GM19395 (cell line): ENCODE data around the gene NAAA.
A peak's percentile ranks its signal among the peaks of the same experiment; 100 is the strongest.
"Not testable (repeated sequence)": the region's sequence is repeated elsewhere in the genome, so short reads cannot be mapped to it uniquely, and the experiment has no call there.

ENCODE experiments used
- ATAC-seq: cut with Tn5 transposase; IDR thresholded peaks from one replicate; pipeline ENCODE4 v1.9.1; 2021; ENCODE audit warnings: mild to moderate bottlenecking, moderate library complexity; ENCODE audit not compliant: unreplicated experiment

NAAA gene

DNA sequence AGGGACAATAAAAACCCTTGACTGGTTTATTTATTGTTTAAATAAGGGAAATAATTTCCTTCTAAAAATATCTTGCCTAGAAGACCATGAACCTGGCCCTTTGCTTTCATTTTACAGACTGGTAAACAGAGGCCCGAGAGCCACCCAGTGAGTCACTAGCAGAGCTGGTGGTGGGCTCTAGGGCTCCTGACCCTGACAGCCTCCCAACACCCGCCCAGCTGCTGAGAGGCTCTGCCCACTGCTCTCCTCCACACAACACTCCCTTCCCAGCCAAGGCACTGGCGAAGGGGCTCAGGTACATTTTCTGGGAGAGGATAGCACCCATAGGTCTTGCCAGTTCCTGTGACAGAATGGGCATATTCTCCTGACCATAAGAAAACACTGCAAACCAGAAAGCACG is 20.5 kb downstream of the NAAA start:
- ATAC-seq, result no peak

DNA sequence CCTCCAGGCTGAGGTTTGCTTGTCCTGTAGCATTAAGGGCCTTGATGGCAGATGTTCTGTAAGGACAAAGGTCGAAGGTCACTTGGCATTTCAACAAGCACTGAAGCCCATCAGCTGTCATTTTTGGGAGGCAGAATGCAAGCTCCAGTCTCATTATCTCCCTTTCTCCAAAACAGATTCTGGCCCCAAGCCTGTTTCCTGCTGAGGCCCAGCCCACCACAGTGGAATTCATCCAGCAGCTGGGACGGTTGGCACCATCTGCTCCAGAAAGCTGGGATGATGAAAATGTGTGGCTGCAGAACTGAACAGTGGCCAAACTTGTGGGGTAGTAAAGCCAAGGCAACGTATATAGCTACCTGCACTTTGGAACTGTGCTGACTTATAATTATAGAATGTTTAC is 20.9 kb downstream of the NAAA start:
- ATAC-seq, result no peak

DNA sequence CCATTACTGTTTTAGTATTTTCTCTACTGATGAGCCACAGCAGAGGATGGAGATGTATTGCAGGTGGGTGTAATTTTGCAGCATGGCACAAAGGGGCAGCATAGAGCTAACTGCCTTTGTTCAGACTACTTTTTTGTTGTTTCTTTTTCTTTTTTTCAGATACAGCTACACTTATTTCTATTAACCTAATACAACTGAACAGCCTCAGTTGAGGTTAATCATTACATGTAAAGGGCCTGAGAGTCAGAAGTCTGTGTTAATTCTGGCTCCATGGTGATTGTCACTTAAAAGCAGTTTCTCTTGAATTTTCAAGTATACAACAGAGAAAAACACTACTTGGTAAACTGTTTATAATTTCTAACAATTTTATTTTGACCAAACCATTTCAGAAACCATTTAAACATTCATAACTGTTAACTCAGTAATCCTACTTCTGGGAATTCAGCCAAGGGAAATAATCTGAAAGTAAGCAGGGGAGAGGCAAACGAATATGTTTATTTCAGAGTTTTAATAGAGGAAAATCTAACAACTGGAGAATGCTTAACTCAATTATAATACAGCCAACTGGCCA is 24.6 kb downstream of the NAAA start:
- ATAC-seq, result peak; percentile 77

DNA sequence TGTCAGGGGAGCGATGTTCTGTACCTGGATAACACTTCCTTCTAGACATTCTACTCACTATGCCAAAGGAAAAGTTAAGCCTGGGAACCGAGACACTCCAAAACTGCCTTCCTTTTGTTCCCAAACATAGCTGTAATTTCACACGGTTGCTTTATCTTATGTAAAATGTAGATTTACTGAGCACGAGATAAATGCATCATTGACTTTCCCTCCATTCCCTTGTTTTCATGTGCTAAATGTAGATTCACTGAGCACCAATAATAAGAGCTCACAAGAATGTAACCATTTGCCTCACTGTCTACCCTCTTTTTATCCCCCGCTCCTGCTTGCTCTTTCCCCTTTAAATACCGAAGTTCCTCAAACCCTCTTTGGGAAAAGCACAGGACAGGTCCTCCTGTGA is 27.8 kb downstream of the NAAA start:
- no peak for ATAC-seq

DNA sequence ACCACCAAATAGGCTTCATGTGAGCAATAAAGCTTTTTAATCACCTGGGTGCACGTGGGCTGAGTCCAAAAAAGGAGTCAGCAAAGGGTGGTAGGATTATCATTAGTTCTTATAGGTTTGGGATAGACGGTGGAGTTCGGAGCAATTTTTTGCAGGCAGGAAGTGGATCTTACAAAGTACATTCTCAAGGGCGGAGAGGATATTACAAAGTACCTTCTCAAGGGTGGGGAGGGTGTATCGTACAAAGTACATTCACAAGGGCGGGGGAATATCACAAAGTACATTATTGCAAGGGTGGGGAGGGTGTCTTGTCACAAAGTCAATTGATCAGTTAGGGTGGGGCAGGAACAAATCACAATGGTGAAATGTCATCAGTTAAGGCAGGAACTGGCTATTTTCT is 30.0 kb downstream of the NAAA start:
- ATAC-seq, result not testable (repeated sequence)

DNA sequence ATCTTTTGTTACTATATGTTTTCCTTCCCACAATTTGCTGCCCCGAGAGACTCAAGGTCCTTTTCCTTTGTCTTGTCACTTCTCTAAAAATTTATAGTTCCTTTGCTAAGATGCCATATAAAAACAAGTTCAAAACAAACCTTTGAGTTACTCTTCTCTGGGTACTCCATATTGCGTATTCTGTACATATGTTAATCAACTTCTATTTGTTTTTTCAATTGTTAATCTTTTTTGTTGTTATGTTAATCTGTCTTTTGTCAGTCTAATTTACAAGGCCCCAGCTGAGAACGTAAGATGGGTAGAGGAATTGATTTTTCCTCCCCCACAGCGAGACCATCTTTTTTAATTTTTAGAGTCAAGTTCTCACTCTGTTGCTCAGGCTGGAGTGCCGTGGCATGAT is 31.4 kb downstream of the NAAA start:
- no peak for ATAC-seq

DNA sequence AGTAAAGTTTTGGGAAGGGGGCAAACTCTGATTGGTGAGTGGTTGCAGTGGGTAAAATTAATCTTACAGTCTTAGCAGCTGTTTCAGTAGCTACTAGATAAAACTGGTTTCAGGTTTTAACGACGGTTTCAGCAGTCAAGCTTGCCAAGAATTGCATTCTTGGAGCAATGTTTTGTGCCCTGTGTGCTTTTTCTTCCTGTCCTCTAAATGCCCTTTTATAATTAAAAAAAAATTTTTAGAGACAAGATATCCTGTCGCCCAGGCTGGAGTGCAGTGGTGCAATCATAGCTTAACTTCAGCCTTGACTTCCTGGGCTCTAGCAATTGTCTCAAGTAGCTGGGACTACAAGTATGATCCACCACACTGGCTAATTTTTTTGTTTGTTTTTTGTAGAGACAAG is 32.3 kb downstream of the NAAA start:
- no peak for ATAC-seq

DNA sequence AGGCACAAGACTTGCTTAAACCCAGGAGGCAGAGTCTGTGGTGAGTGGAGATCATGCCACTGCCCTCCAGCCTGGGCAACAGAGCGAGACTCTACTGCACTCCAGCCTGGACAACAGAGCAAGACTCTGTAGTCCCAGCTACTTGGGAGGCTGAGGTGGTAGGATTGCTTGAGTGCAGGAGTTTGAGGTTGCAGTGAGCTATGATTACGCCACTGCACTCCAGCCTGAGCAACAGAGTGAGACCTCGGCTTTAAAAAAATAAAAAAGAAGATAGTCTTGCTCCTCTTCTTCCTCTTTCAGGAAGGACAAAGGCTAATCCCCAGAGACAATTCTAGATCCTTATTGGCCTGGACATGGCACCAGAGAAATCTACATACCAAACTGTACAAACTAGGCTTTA is 32.8 kb downstream of the NAAA start:
- no peak for ATAC-seq

DNA sequence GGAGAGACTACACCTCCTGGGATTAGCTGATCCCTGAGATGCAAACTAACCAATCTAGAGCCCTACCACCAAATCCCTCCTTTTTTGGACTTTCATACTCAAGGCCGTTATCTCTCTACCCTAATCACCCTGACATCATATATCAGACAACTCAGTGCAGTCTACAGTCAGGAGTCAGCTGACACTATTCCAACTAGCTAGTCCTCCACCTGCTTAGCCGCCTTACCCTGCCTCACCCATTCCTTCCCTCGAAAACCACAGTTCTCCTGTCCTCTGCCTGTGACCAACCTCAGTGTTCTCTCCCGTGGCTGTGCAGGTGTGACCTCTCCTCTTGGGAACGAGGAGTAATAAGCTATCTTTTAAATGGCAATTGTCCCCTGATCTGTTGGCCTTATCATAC is 36.7 kb downstream of the NAAA start:
- no peak for ATAC-seq

DNA sequence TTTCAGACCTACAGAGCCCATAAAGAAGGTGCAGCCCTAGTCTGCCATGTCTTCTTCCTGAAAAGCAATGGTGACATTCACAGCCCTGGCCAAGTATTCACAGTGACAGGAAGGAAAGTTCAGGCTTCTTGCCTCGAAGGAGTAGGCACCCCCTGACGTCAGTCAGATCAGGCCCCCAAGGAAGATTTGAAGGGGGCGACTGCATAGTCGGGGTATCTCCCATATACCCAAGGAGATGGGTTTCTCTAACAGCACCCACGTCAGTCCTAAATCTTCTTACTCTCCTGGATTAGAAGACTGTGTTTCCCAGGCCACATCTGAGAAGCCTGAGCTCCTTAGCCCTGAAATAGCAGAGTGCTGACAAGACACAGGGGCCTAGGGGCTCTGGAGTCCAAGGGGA is 38.5 kb downstream of the NAAA start, which contains the start of gene PPEF2:
PPEF2 (minus strand) TSS at position 101 of the 400 bp plus-strand sequence. CDS start 6,127 bp downstream, outside the sequence.
- ATAC-seq, result no peak

DNA sequence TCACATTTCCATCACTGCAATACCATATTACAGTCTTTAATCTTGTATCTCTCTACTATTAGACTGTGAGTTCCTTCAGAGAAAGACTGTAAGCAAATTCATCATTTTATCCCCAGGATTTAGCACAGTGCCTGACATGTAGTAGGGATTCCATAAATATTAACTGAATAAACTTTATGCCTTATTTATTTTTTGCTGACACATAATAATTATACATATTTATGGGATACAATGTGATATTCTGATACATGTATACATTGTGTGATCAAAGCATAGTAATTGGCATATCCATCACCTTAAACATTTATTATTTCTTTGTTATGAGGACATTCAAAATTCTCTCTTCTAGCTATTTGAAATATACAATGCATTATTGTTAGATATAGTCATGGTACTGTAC is 42.3 kb downstream of the NAAA start:
- no peak for ATAC-seq

DNA sequence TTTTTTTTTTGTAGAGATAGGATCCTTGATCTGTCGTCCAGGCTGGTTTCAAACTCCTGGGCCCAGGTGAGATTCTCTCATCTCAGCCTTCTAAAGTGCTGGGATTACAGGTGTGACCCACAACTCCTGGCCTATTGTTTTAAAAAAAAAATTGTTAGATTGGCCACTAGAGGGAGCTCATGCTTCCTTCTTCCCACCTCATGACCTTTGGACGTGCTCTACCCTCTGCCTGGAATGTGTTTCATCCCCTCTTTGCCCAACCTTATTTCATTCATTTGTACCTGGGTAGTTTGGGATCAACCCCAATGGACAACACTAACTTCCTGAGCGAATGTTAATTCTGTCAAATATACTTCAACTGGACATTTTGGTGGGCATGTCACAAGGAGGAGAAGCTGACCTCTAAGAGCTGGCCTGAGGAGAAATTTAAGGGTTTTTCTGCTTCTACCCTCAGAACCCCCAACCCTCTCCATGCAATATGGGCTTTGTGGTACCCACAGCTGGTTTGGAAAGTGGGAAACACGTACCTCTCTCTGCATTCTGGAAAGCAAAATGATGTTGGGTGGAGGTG is 45.0 kb downstream of the NAAA start:
- ATAC-seq, result peak; percentile 77

DNA sequence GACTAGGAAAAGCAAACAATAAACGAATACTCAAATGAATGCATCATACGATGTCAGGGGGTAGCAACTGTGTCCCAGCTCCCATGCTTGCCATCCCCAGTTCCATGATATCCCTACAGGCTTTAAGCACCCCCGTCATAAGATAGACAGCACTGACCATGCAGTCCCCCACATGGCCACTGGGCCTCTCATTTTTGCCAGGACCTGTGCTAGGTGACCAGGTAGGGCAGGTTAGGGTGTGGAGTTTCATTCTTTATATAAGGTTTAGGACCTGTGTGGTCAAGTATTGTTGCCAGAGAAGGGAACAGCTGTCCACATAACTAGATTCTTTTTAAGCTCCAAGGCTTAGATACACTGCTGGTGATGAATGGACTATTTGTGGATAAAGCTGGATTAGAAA is 48.3 kb downstream of the NAAA start:
- ATAC-seq, result no peak

DNA sequence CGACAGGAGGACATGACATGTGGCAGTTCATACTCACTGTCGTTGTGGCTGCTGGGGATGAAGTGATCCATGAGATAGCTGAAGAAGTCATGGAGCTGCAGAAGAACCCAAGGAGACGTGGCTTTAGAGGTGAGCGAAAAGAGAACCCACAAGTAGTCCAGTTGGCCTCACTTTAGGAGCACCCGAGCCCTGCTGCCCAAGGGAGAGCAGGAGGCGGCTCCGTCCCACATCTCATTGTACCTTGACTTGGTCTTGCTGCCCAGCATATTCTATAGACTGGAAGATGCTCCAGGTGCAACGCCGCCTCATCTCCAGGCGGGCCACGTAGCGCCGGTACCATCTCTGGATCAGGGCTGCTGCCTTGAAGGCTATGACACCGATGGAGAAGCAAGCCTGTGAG is 49.2 kb downstream of the NAAA start:
- ATAC-seq, result no peak

DNA sequence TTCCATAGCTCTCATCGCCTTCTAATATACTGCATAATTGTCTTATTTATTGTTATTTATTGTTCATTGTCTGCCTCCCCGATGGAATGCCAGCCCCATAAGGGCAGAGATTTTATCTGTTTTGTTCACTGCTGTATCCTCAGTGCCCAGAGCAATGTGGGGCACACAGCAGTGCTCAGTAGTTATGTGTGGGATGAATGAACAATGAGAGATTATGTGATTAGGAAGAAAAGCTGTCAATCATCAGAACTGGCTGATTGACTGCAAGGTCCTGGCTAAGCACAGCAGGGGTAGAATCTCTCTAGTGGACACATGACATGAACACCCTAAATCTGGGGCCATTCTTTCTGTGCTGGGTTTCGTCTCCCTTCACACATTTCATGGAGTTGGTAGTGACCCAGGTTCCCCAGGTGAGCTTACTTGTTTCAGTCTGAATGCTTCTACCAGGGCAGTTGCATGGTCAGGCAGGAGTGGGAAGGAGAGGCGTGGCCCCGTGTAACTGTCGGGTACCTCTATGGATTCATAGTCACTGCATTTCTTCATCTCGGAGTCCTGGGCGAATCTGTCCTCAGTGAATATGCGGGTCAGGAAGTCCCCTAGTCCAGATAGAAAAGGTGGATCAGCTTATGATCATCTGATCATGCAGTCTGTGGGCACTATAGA is 51.1 kb downstream of the NAAA start:
- no peak for ATAC-seq

DNA sequence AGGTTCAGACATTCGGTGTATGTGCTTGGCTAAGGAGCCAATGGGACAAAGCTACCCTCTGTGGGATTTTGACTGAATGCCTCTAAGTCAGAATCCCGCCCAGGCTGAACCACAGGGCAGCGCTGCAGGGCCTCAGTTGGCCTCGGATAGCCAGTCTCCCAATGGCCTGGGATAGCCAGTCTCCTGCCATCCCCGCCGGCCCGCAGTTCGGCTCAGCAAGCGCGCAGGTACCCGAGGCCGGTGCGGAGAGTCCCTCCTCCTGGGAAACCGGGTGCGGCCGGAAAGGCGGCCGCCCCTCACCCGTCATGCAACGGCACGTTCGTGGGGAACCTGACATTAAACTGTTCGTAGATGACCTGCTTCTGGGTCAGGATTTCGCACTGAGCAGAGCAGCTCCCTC is 54.7 kb downstream of the NAAA start:
- no peak for ATAC-seq

DNA sequence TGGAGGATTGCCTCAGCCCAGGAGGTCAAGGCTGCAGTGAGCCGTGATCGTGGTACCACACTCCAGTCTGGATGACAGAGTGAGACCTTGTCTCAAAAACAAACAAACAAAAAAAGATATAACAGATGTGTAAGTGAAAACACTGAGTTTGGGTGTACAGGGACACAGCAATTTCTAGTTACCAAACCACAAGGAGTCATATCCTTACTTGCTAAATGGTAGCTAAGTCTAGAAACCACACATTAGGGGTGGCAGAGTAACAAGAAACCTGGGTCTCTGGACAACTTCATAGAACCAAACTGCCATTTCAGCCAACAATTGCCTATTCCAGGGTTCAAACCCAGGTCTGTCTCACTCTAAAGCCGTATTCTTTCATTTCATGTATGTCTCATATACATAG is 59.3 kb downstream of the NAAA start:
- no peak for ATAC-seq

DNA sequence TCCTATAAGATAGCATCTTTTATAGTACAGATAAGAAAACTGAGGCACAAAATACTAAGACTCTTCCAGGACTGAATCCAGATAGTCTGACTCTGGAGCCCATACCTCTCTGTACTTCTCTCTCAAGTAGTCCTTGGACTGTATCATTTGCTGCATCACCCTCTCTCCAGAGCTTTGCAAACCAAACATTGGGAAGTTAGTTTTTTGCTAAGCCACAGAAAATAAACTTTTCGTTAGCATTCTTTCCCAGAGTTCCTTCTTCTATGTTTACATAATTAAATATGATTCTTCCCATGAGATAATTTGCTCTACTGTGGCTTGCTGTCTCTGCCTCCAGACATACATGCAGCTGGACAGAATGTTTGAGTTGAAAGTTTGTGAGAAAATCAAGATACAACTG is 60.5 kb downstream of the NAAA start:
- ATAC-seq, result no peak

DNA sequence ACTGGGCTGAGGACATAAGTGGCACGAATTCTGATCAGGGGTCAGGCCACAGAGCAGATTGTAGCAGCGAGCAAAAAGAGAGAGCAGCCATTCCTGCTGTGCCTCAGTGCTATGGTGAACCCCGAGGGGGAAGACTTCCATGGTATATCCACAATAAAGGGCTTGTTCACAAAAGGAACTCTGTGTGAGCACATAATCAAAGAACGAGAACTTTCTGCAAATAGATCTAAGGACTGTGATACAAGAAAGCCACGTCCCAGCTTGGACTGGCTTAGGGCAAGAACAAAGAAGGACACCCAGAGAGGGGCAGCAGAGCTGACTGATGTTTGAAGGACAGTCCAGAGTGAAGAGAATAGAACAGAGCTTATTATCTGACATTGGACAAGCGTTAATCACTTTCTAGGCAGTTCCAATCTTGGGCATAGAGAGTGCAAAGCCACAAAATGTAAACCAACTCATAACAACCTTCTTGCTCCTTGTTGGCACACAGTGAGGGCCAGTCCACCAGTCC is 62.5 kb downstream of the NAAA start:
- no peak for ATAC-seq

DNA sequence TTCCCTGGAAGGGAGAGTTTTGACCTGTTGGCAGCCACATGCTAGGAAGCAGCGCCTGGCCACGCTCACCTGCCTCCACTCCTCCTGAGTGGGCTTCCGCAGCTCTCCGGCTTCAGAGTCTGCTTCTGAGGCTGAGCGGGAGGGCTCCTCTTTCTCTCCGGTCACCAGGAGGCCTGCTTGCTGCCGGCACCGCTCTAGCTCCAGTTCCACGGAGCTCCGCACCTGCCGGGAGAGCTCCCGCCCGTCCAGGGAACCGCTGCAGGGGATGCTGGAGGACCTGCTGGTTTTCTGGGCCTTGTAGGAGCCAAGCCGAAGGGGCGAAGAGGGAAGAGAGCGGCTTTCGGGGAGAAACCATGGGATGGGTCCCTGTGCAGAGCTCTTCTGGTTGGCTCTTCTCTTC is 64.6 kb downstream of the NAAA start:
- no peak for ATAC-seq

DNA sequence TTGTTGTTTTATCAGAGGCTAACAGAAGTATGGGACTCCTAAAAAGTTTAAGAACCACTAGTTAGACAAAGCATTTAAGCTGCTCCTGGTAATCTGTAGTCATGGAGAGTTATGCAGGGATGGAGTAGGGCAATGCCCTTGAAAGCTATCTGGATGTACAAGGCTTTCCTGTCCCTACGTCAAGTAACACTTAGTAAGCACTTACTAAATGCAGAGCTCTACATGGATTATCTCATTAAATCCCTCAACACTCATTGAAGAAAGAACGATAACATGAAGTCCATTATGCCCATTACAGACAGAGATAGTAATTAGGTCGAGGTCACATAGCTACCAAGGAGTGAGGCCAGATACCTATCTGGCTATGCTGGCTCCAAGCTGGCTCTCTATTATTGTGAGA is 71.7 kb downstream of the NAAA start:
- ATAC-seq, result no peak

DNA sequence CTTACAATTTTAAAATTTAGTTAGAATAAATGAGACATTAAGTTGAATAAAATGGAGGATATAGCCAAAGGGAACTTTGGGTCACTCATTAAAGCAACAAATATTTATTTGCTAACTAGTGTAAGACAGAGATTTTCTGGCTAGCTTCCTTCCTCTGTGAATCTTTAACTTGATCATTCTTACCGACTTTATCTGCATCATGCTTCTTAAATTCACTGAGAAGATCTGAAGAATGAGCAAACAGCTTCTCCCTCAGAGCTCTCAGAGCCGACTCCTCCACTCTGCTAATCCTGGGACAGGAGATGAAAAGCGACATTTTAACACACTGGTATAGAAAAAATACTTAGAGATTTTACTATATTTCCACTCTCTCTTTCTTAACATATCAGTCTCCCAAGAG is 73.7 kb downstream of the NAAA start:
- ATAC-seq, result no peak
